ENCODE measurements around the gene NABP2.

NABP2 gene

GRCh38 chr12:56213878-56214277 lies 10.3 kb upstream of the NABP2 start:
- no peak for DNase-seq (ENCODE audit: low read depth in 2 of 2)

GRCh38 chr12:56216461-56216860 lies 7.7 kb upstream of the NABP2 start:
- DNase-seq (ENCODE audit: low read depth in 2 of 2) = no peak

- no peak for DNase-seq (ENCODE audit: low read depth in 2 of 2)
Observed at GRCh38 chr12:56219840-56220239, 4.3 kb upstream of the NABP2 start.

- no peak for DNase-seq (ENCODE audit: low read depth in 2 of 2)
Observed at GRCh38 chr12:56220611-56221231, 3.4 kb upstream of the NABP2 start.

- DNase-seq (ENCODE audit: low read depth in 2 of 2) = no peak
Observed at GRCh38 chr12:56221232-56221756, 2.8 kb upstream of the NABP2 start.

- peak; percentile 81 to 84 for DNase-seq (ENCODE audit: low read depth in 2 of 2)
Observed at GRCh38 chr12:56221757-56222530, 2.2 kb upstream of the NABP2 start, which contains the start of gene RNF41. Gene RNF41 (minus strand): TSS chr12:56221922. CDS start chr12:56214047, 7,875 bp downstream.

GRCh38 chr12:56222531-56222895 lies 1.6 kb upstream of the NABP2 start:
- DNase-seq (ENCODE audit: low read depth in 2 of 2) = no peak

- no peak for DNase-seq (ENCODE audit: low read depth in 2 of 2)
Observed at GRCh38 chr12:56223571-56224101, 506 bp upstream of the NABP2 start.

- DNase-seq (ENCODE audit: low read depth in 2 of 2) = no peak
Observed at GRCh38 chr12:56224954-56225353, 812 bp downstream of the NABP2 start.

- no peak for DNase-seq (ENCODE audit: low read depth in 2 of 2)
Observed at GRCh38 chr12:56229082-56229481, 4.9 kb downstream of the NABP2 start.

- DNase-seq (ENCODE audit: low read depth in 2 of 2) = no peak
Observed at GRCh38 chr12:56229916-56230431, 5.8 kb downstream of the NABP2 start, which contains the start of gene SLC39A5. Gene SLC39A5 (plus strand): TSS chr12:56230051. CDS start chr12:56231275, 1,224 bp downstream.

- no peak for DNase-seq (ENCODE audit: low read depth in 2 of 2)
Observed at GRCh38 chr12:56230432-56231183, 6.5 kb downstream of the NABP2 start.

GRCh38 chr12:56231184-56231582 lies 7.0 kb downstream of the NABP2 start:
- DNase-seq (ENCODE audit: low read depth in 2 of 2) = no peak

GRCh38 chr12:56234746-56235436 lies 10.7 kb downstream of the NABP2 start:
- no peak for DNase-seq (ENCODE audit: low read depth in 2 of 2)

- no peak for DNase-seq (ENCODE audit: low read depth in 2 of 2)
Observed at GRCh38 chr12:56236091-56236490, 11.9 kb downstream of the NABP2 start.

- no peak for DNase-seq (ENCODE audit: low read depth in 2 of 2)
Observed at GRCh38 chr12:56236985-56237384, 12.8 kb downstream of the NABP2 start.

GRCh38 chr12:56237552-56237951 lies 13.4 kb downstream of the NABP2 start:
- no peak for DNase-seq (ENCODE audit: low read depth in 2 of 2)

GRCh38 chr12:56241424-56242303 lies 17.5 kb downstream of the NABP2 start:
- DNase-seq (ENCODE audit: low read depth in 2 of 2) = no peak

GRCh38 chr12:56242986-56243385 lies 18.8 kb downstream of the NABP2 start:
- no peak for DNase-seq (ENCODE audit: low read depth in 2 of 2)

GRCh38 chr12:56243731-56244181 lies 19.6 kb downstream of the NABP2 start:
- no peak for DNase-seq (ENCODE audit: low read depth in 2 of 2)

Measured in stimulated activated CD8-positive, alpha-beta memory T cell treated with anti-CD3 and anti-CD28 coated beads, Interleukin-15, amount 100 ng/mL, for 4 hours (primary cell).